ENCODE measurements around the gene EDNRA. TPM values are rescaled to one million over a fixed set of nuclear protein-coding genes. Genes with fewer than 3 reads are reported as not detected.

The EDNRA gene
- total and polyA plus RNA-seq, 4 donors = 15.2 to 50.6 (median 27.2) TPM

GRCh38 chr4:147530134-147530533 is 49.2 kb downstream of the EDNRA start:
- Histone ChIP-seq H3K27me3 (ENCODE audit: control insufficient read depth, insufficient read depth, low read length) (no peaks in the 10 kb centered on the region), H3K4me1 (ENCODE audit: control insufficient read depth, insufficient read depth, low read length) (no peaks in the 10 kb centered on the region), H3K4me3 (ENCODE audit: low read depth, low read length) (no peak overlapping the region), H3K9me3 (ENCODE audit: control insufficient read depth, insufficient read depth, low read length) (no peaks in the 10 kb centered on the region), H3K27ac (ENCODE audit: low read depth, low read length) (no peak overlapping the region), H3K36me3 (ENCODE audit: control insufficient read depth, insufficient read depth, low read length) (no peaks in the 10 kb centered on the region)
- no CpG with 5 or more reads among the region's 1 CpG for WGBS (ENCODE audit: insufficient coverage)
- no peak for DNase-seq (ENCODE audit: low read depth in 4 of 6, low spot score in 6 of 6)

GRCh38 chr4:147530723-147531122 is 49.8 kb downstream of the EDNRA start:
- Histone ChIP-seq H3K27ac (ENCODE audit: low read depth, low read length) (no peak overlapping the region), H3K27me3 (ENCODE audit: control insufficient read depth, insufficient read depth, low read length) (no peaks in the 10 kb centered on the region), H3K36me3 (ENCODE audit: control insufficient read depth, insufficient read depth, low read length) (no peaks in the 10 kb centered on the region), H3K4me3 (ENCODE audit: low read depth, low read length) (no peak overlapping the region), H3K9me3 (ENCODE audit: control insufficient read depth, insufficient read depth, low read length) (no peaks in the 10 kb centered on the region), H3K4me1 (ENCODE audit: control insufficient read depth, insufficient read depth, low read length) (no peaks in the 10 kb centered on the region)
- DNase-seq (ENCODE audit: low read depth in 4 of 6, low spot score in 6 of 6) = no peak
- WGBS (ENCODE audit: insufficient coverage) = 87% methylated on average over 3 of the region's 4 CpGs

GRCh38 chr4:147532896-147533295 is 52.0 kb downstream of the EDNRA start:
- Histone ChIP-seq H3K27me3 (ENCODE audit: control insufficient read depth, insufficient read depth, low read length) (no peaks in the 10 kb centered on the region), H3K36me3 (ENCODE audit: control insufficient read depth, insufficient read depth, low read length) (no peaks in the 10 kb centered on the region), H3K9me3 (ENCODE audit: control insufficient read depth, insufficient read depth, low read length) (no peaks in the 10 kb centered on the region), H3K4me3 (ENCODE audit: low read depth, low read length) (no peak overlapping the region), H3K4me1 (ENCODE audit: control insufficient read depth, insufficient read depth, low read length) (no peaks in the 10 kb centered on the region), H3K27ac (ENCODE audit: low read depth, low read length) (no peak overlapping the region)
- WGBS (ENCODE audit: insufficient coverage) = no CpG with 5 or more reads among the region's 2 CpGs
- no peak for DNase-seq (ENCODE audit: low read depth in 4 of 6, low spot score in 6 of 6)

- Histone ChIP-seq H3K36me3 (ENCODE audit: control insufficient read depth, insufficient read depth, low read length) (no peaks in the 10 kb centered on the region), H3K27ac (ENCODE audit: low read depth, low read length) (no peak overlapping the region), H3K4me3 (ENCODE audit: low read depth, low read length) (no peak overlapping the region), H3K9me3 (ENCODE audit: control insufficient read depth, insufficient read depth, low read length) (no peaks in the 10 kb centered on the region), H3K27me3 (ENCODE audit: control insufficient read depth, insufficient read depth, low read length) (no peaks in the 10 kb centered on the region), H3K4me1 (ENCODE audit: control insufficient read depth, insufficient read depth, low read length) (no peaks in the 10 kb centered on the region)
- DNase-seq (ENCODE audit: low read depth in 4 of 6, low spot score in 6 of 6) = no peak
- WGBS (ENCODE audit: insufficient coverage) = no CpG with 5 or more reads among the region's 1 CpG
These were observed 52.4 kb downstream of the EDNRA start for GRCh38 chr4:147533331-147533730.

GRCh38 chr4:147535124-147535523 is 54.2 kb downstream of the EDNRA start:
- DNase-seq (ENCODE audit: low read depth in 4 of 6, low spot score in 6 of 6) = no peak
- WGBS (ENCODE audit: insufficient coverage) = no CpG with 5 or more reads among the region's 6 CpGs
- Histone ChIP-seq H3K36me3 (ENCODE audit: control insufficient read depth, insufficient read depth, low read length) (no peaks in the 10 kb centered on the region), H3K27me3 (ENCODE audit: control insufficient read depth, insufficient read depth, low read length) (no peaks in the 10 kb centered on the region), H3K27ac (ENCODE audit: low read depth, low read length) (no peak overlapping the region), H3K9me3 (ENCODE audit: control insufficient read depth, insufficient read depth, low read length) (no peaks in the 10 kb centered on the region), H3K4me1 (ENCODE audit: control insufficient read depth, insufficient read depth, low read length) (no peaks in the 10 kb centered on the region), H3K4me3 (ENCODE audit: low read depth, low read length) (no peak overlapping the region)

- Histone ChIP-seq H3K27ac (ENCODE audit: low read depth, low read length) (no peak overlapping the region), H3K4me1 (ENCODE audit: control insufficient read depth, insufficient read depth, low read length) (no peaks in the 10 kb centered on the region), H3K9me3 (ENCODE audit: control insufficient read depth, insufficient read depth, low read length) (no peaks in the 10 kb centered on the region), H3K36me3 (ENCODE audit: control insufficient read depth, insufficient read depth, low read length) (no peaks in the 10 kb centered on the region), H3K4me3 (ENCODE audit: low read depth, low read length) (no peak overlapping the region), H3K27me3 (ENCODE audit: control insufficient read depth, insufficient read depth, low read length) (no peaks in the 10 kb centered on the region)
- no CpG with 5 or more reads among the region's 3 CpGs for WGBS (ENCODE audit: insufficient coverage)
- DNase-seq (ENCODE audit: low read depth in 4 of 6, low spot score in 6 of 6) = no peak
These were observed 57.8 kb downstream of the EDNRA start for GRCh38 chr4:147538711-147539110.

- 100% methylated on average over 1 of the region's 4 CpGs for WGBS (ENCODE audit: insufficient coverage)
- Histone ChIP-seq H3K9me3 (ENCODE audit: control insufficient read depth, insufficient read depth, low read length) (no peaks in the 10 kb centered on the region), H3K36me3 (ENCODE audit: control insufficient read depth, insufficient read depth, low read length) (no peaks in the 10 kb centered on the region), H3K27me3 (ENCODE audit: control insufficient read depth, insufficient read depth, low read length) (no peaks in the 10 kb centered on the region), H3K4me3 (ENCODE audit: low read depth, low read length) (no peak overlapping the region), H3K4me1 (ENCODE audit: control insufficient read depth, insufficient read depth, low read length) (no peaks in the 10 kb centered on the region), H3K27ac (ENCODE audit: low read depth, low read length) (no peak overlapping the region)
- no peak for DNase-seq (ENCODE audit: low read depth in 4 of 6, low spot score in 6 of 6)
These were observed 59.1 kb downstream of the EDNRA start for GRCh38 chr4:147539959-147540358.

- Histone ChIP-seq H3K4me3 (ENCODE audit: low read depth, low read length) (no peak overlapping the region), H3K27me3 (ENCODE audit: control insufficient read depth, insufficient read depth, low read length) (no peaks in the 10 kb centered on the region), H3K9me3 (ENCODE audit: control insufficient read depth, insufficient read depth, low read length) (no peaks in the 10 kb centered on the region), H3K4me1 (ENCODE audit: control insufficient read depth, insufficient read depth, low read length) (no peaks in the 10 kb centered on the region), H3K36me3 (ENCODE audit: control insufficient read depth, insufficient read depth, low read length) (no peaks in the 10 kb centered on the region), H3K27ac (ENCODE audit: low read depth, low read length) (no peak overlapping the region)
- no peak for DNase-seq (ENCODE audit: low read depth in 4 of 6, low spot score in 6 of 6)
- 97% methylated on average over 11 of the region's 17 CpGs for WGBS (ENCODE audit: insufficient coverage)
These were observed 61.5 kb downstream of the EDNRA start for GRCh38 chr4:147542229-147542990.

- WGBS (ENCODE audit: insufficient coverage) = no CpG with 5 or more reads among the region's 1 CpG
- no peak overlapping the region for H3K27ac ChIP-seq (ENCODE audit: low read depth, low read length)
- no peaks in the 10 kb centered on the region for H3K9me3 ChIP-seq (ENCODE audit: control insufficient read depth, insufficient read depth, low read length)
- no peak overlapping the region for H3K4me3 ChIP-seq (ENCODE audit: low read depth, low read length)
- no peaks in the 10 kb centered on the region for H3K4me1 ChIP-seq (ENCODE audit: control insufficient read depth, insufficient read depth, low read length)
- no peaks in the 10 kb centered on the region for H3K36me3 ChIP-seq (ENCODE audit: control insufficient read depth, insufficient read depth, low read length)
- H3K27me3 ChIP-seq (ENCODE audit: control insufficient read depth, insufficient read depth, low read length) = no peaks in the 10 kb centered on the region
- no peak for DNase-seq (ENCODE audit: low read depth in 4 of 6, low spot score in 6 of 6)
These were observed 62.1 kb downstream of the EDNRA start for GRCh38 chr4:147543034-147543433.

- Histone ChIP-seq H3K9me3 (ENCODE audit: control insufficient read depth, insufficient read depth, low read length) (no peaks in the 10 kb centered on the region), H3K27ac (ENCODE audit: low read depth, low read length) (no peak overlapping the region), H3K4me3 (ENCODE audit: low read depth, low read length) (no peak overlapping the region), H3K27me3 (ENCODE audit: control insufficient read depth, insufficient read depth, low read length) (no peaks in the 10 kb centered on the region), H3K36me3 (ENCODE audit: control insufficient read depth, insufficient read depth, low read length) (no peaks in the 10 kb centered on the region), H3K4me1 (ENCODE audit: control insufficient read depth, insufficient read depth, low read length) (no peaks in the 10 kb centered on the region)
- DNase-seq (ENCODE audit: low read depth in 4 of 6, low spot score in 6 of 6) = no peak
- WGBS (ENCODE audit: insufficient coverage) = no CpG with 5 or more reads among the region's 2 CpGs
These were observed 65.5 kb downstream of the EDNRA start for GRCh38 chr4:147546349-147546748.

Data from spinal cord (tissue), 10 donors.